ENCODE measurements around the gene ERI3.

ERI3 gene

DNA sequence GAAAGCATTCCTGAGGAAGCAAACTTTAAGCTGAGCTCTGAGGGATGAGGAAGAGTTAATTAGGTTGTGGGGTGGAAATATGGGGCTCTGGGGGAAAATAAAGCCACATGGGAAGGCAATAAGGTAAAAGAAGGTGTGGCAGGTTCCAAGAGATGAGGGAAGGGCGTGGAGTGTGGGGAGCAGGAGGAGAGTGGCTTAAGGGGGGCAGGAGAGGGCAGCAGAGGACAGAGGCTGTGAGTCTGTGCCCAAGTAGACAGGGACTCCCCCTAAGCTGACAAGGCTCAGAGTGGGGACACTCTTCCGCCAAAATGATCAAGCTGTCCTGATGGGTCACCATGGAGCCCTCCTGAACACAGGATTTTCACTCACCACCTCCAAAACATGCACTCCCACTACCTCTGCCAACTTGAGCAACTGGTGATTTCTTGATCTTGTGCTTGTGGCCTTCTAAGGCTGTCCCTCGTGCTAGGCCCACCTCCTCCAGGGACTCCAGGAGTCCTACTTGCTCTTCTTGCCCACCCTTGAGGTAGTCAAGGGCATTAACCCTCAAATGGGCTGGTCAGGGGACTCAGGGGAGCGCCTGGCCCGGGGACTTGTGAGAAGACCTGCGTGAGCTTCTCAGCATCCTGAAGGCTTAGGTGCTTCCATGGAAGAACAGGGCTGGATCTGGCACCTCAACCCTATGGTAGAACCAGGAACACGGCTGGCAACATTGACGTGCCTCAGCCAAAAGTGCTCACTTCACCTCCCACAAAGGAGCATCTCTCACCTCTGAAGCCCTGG lies 118.4 kb downstream of the ERI3 start:
- no peak for DNase-seq (ENCODE audit: low spot score)

DNA sequence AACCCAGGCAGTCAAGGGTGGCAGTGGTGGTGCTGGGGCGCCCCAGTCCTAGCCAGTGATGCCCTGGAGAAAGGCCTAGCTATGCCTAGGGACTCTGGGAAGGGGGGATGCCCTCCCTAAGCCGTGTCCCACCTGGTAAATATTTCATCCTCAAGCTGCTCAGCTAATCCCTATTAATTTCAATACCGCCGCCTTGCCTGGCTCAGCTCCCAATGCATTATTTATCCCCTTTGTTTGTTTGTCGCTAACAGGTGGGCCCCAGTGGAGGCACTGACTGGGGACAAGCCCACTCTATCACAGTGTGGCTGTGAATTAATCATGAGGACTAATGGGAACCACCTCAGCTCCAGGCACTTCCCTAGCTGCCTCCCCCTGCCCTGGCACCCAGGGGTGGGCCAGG lies 119.2 kb downstream of the ERI3 start:
- DNase-seq (ENCODE audit: low spot score) = no peak

DNA sequence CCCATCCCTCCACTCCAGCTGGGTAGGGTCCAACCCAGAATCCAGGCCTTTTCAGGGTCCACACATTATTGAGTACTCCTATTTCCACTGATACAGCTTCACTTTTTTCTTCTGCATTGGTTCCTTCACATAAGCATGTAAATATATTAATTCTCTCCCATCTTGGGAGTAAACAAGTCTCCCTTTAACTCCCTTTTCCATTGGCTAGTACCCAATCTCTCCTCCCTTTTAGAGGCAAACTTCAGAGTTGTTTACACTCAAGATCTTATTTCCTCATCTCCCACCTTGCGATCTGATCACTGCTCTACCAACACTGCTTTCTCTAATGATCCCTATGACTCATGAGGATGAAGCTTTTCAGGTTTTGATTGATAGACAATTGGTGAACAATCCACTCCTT lies 121.5 kb downstream of the ERI3 start:
- DNase-seq (ENCODE audit: low spot score) = no peak

DNA sequence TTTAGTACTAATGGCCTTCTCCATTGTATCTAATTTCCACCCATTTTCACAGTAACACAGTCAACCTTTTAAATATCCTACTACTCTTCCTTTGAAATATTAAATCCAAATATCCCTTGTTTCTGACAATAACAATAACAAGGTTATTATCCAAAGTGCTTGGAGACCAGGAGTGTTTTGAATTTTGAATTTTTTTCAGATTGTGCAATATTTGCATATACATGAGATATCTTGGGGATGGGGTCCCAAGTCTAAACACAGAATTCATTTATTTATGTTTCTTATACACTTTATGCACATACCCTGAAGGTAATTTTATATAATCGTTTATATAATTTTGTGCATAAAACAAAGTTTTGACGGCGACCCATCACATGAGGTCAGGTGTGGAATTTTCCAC lies 124.3 kb downstream of the ERI3 start:
- no peak for DNase-seq (ENCODE audit: low spot score)

DNA sequence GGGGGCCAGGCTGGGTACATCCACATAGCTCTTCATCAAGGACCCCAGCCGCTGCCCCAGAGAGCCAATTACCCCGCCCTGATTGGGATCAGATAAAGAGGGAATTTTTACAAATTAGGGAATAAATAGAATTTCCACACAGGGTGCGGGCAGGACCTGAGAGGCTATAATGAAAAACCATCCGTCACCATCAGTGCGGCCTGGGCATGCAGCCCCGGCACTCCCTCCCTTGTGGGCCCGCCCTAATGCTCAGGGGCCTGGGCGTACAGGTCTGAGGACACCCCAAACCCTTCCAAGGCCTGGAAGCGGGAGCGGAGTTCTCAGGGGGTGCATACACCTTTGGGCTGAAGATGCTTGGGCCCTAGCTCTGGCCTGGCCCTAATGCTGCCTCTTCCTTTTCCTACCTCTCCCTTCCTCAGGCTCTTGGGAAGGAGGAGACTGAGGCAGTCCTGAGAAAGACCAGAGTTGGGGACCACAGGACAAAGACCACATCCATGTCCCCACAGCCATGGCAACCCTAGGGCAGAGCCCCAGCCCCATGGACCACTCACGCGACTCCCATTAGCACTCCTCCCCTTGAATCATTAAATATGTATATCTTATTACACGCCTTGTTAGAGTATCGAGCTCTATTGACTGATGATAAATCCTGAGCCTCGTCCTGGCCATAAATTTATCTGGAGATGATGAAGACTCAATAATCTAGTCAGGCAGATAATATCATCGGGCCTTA lies 125.5 kb downstream of the ERI3 start:
- no peak for DNase-seq (ENCODE audit: low spot score)

DNA sequence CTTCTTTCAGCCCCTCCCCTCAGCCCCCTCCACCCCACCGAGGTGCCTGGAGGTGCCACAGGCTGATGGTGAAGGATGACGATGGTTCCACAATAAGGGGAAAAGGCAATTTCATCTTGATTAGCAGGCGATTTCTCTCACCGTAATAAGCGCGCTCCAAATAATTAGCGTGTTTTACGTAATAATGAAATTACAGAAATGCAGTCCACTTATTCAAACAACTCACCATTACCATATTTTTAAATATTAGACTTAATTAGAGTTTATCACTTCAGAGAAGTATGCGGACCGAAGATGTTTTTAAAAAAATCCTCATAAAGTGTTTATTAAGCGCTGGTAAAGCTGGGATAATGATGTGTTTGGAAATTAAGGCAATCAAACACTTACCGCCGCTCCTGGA lies 126.8 kb downstream of the ERI3 start:
- DNase-seq (ENCODE audit: low spot score) = no peak

DNA sequence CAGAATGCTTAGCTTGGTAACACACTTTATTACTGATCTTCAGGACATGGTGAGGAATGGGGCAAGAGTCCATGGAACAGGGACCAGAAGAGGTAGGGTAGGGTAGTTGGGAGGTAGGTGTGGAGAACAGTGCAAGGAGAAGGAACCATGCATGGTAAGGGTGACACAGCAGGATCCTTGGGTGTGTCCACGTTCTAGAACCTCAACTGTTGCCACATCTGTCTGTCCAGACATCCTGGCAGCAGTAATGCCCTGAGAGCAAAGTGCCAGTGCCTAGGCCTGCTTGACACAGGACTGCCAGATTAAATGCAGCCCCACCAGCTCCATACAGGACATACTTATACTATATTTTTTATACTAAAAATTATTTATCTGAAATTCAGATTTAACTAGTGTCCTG lies 127.8 kb downstream of the ERI3 start:
- no peak for DNase-seq (ENCODE audit: low spot score)

DNA sequence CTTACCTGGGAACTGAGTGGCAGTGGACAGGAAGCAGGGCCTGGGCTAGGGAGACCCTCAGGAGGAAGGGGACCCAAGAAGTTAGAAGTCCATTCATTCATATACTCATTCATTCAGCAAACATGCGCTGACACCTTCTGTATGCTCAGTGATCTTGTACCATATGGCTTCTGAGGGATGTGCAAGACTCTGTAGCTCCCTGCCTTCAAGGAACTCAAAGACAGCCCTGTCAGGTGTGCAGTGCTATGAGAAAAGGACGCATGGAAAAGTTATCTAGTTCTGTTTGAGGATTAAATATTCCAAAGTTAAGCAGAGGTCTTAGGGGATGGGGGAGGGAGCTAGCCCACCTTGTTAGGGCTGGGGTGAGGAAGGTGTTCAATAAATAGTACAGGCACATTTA lies 129.3 kb downstream of the ERI3 start:
- no peak for DNase-seq (ENCODE audit: low spot score)

DNA sequence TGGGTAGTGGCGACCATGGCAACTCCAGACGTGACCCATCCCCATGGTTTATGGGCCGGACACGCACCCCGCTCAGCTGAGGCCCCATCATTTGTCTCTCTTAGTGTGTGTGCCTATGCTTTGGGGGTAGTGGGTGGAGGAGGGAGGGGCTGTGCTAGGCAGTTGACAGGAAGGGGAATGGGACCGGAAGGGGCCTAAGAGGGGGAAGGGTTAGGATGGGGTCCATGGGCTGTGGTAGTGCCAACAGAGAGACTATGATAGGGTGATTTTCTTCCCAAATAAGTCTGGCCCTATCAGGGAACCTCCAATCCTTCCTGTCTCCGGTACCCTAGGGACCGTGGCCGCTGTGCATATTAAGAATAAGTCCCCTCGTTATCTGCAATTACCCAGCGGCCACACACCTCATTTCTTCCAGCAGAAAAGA lies 131.9 kb downstream of the ERI3 start:
- no peak for DNase-seq (ENCODE audit: low spot score)

DNA sequence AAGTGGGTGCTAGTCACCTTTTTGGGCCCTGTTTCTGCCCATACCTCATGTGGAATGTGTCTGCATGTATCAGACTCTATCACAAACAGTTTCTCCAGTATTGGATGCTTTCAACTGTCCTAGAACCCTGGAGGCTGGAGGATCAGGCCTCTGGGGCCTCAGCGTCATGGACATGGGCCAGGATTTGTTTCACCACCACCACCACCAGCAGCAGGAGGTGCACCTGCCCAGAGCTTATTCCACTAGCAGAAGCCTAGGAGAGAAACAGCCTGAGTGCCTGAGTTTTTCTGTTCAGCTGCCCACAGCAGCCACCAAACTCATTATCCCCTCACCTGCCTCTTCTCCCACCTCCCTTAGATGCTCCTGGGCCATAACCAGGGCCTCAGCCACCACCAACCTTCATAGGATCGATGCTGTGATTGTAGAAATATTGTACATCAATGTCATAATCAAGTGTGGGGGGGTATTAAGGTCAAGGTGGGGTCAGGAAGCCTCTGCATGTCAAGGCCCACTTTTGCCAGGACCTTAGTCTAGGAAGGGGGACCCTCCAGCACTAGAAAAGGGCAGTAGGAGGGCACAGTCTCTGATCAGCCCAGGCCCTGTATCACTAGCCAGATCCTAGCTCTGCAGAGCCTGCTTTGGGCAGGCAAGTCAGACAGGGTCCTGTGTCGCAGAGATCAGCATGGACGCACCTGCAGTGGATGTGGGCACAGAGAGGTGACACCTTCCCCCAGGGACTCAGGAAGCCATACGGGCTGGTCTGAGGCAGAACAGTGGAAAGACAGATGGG lies 132.5 kb downstream of the ERI3 start:
- DNase-seq (ENCODE audit: low spot score) = no peak

DNA sequence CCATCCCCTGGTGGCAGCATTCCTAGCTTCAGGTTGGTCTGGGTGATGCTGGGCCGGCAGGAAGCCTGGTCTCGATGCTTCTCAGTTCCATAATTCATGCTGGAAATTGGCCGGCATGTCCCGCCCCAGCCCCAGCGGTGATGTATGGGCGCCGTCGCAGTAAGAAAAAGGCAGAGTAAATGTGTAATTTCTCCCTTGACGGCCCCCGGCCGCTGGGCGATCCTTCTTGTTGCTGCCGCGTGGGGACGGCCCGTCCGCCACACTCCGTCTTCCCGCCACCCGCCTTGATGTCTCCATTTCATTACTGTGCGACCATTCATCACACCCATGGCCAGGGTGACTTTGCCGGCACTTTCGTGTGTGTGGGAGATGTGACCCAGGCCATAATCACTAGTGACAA lies 133.3 kb downstream of the ERI3 start:
- DNase-seq (ENCODE audit: low spot score) = no peak

DNA sequence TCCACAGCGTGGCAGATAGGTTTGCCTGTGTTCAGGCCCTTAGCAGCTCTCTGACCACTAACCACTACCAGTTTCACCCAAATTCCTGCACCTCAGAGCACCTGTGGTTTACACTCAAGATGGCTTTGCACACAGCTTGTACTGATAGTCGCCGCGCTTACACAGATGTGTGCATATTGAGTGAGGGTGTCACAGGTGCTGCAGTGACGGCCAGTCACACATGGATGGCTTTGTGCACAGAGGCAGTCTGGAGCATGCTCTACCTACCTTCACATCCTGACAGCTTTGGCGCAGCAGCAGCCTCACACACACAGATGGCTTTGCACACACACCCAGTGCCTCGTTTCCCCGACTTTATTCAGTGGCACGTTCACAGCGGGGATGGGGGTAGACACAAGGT lies 134.3 kb downstream of the ERI3 start:
- DNase-seq (ENCODE audit: low spot score) = no peak

DNA sequence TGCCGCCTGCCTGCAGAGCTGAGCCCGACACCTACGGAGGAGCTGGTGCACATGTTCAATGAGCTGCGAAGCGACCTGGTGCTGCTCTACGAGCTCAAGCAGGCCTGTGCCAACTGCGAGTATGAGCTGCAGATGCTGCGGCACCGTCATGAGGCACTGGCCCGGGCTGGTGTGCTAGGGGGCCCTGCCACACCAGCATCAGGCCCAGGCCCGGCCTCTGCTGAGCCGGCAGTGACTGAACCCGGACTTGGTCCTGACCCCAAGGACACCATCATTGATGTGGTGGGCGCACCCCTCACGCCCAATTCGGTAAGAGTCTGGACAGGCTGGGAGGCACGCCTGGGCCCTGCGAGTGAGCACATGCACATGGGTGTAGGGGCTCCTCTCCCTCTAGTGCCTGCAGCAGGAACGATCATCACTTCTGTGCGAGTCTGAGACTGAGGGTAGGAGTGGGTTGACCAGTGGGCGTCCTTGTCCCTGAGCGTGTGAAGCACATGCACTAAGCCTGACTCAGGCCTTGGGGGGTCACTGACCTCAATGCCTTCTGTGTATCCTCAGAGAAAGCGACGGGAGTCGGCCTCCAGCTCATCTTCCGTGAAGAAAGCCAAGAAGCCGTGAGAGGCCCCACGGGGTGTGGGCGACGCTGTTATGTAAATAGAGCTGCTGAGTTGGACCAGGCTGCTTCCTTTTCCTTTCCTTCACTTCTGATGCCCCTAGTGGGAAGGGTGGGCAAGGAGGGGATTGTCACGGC lies 134.9 kb downstream of the ERI3 start:
- DNase-seq (ENCODE audit: low spot score) = no peak

DNA sequence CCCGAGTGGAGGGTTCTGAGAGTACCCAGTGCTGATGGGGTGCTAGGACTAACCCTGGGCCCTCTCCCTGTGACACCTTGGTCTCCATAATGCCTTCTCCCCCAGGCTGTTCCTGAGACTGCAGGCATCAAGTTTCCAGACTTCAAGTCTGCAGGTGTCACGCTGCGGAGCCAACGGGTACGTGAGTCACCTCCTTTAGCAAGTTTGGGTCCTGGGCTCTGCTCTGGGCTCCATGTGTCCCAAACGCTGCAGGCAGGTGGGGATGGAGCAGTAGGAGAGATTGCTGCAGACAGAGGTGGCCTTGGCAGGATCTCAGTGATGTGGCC lies 135.8 kb downstream of the ERI3 start:
- DNase-seq (ENCODE audit: low spot score) = no peak

DNA sequence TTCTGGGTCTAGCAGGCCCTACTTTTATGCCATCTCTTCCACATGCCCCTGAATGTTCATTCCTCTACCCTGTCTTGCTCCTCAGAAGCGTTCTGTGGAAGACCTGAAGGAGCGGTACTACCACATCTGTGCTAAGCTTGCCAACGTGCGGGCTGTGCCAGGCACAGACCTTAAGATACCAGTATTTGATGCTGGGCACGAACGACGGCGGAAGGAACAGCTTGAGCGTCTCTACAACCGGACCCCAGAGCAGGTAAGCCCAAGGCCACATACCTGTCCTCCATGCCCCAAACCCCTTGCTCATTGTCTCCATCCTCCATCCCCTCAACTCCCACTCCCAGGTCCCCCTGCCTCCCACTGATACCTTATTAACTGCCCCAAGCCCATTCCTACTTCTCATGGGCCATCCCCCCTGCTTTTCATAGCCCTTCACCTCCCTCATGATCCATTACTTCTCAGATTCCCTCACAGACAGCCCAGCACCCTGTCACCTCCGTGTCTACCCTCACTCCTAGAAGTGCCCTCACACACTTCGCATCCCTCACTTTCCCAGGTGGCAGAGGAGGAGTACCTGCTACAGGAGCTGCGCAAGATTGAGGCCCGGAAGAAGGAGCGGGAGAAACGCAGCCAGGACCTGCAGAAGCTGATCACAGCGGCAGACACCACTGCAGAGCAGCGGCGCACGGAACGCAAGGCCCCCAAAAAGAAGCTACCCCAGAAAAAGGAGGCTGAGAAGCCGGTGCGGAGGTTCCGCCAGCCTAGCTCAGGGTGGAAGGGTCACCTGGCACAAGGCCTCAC lies 136.4 kb downstream of the ERI3 start:
- no peak for DNase-seq (ENCODE audit: low spot score)

DNA sequence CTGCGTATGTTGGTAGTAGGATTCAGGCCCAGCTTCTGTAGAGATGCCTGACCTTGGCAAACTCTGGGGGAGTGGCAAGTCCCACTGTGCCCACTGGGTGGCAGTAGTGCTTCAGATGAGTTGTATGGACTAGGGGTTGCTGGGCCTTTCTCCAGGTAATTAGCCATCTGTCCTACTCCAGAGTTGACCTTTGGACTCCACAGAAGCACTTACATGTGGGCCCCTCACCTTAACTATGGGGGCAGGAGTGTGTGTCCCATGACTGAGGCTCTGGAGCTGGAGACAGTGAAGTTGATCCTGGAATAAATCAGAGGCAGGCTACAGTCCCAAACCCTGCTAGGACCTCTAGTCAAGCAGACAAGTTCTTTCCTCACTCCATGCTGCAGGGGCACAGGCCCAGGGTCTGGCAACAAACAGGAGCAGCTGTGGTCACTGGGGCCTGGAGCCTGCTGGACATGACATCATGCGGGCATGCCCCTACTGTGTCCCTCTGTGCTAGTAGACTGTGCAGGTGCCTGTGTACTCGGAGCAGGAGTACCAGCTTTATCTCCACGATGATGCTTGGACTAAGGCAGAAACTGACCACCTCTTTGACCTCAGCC lies 137.1 kb downstream of the ERI3 start:
- DNase-seq (ENCODE audit: low spot score) = peak; percentile 84

DNA sequence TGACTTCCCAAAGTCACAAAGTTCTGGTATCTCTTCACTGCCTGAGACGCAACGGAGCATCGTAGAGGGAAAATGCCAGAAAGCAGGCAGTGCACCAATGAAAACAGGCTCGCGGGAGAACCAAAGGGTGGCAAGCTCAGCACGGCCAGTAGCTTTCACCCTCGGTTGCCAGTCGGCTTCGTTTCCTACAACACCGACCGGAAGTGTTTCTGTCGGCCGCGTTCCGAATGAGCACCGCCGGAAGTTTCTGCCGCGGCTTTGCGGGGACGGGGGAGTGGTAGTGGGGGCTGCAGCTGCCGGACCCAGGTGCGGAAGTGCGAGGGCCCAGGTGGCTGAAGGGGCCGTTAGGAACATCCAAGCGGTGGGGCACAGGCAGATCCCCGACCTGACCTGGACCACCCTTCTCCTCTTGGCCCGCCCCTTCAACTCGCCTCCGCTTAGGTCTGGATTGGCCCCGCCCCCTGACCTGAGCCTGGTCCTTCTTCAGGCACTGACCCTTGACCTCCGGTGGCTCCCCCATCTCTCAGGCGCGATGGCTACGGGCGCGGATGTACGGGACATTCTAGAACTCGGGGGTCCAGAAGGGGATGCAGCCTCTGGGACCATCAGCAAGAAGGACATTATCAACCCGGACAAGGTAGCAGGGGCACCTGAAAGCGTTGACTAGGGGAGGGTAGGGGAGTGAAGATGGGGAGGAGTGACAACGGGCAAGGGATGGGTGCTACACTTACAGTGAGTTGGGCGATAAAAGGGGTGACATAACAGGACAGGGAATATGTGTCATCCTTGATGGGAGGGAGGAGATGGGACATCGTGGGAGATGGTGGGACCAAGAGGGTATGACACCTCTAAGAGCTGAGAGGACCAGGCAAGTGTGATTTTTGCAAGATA lies 141.6 kb downstream of the ERI3 start, which contains the start of gene DMAP1:
DMAP1 (plus strand) TSS at position 250 of the 891 bp plus-strand sequence; CDS start at position 533, 283 bp downstream.
- peak; percentile 92 for DNase-seq (ENCODE audit: low spot score)

DNA sequence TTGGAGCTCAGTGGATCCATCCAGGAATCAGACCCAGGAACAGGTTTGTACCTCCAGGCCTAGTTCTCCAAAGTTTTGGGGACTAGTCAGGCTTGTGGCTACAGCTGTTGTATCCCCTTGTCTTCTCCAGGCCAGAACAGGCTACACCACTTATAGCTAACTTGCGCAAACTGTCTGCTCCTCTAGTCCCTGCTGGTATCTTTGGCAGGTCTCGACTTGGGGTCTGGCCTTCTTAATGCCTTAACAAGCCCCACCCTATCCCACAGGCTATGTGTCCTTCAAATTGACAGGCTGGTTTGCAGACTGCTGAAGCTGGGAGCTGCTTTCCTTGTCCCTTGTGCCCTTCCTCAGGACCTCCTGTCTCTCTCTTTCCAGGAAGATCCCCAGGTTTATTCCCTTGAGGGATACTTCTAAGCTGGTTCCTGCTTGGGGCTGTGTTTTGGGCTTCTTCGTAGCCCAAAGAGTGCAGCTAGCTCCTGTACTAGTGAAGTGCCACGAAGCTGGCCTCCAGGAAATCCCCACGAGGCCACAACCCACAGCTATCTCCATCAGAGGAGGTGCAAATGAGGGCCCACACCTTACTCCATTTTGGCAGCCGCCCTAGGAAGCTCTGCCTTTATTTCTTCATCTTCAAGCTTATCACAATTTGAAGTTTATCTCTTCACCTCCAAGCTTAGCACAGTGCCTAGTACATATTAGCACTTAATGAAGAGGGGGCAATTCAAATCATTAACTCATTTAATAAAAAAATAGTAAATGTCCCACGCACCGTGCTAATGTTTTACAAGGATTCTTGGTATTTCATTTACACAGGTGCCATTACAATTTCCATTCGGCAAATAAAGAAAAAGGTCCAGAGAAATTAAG lies 142.5 kb downstream of the ERI3 start:
- DNase-seq (ENCODE audit: low spot score) = no peak

DNA sequence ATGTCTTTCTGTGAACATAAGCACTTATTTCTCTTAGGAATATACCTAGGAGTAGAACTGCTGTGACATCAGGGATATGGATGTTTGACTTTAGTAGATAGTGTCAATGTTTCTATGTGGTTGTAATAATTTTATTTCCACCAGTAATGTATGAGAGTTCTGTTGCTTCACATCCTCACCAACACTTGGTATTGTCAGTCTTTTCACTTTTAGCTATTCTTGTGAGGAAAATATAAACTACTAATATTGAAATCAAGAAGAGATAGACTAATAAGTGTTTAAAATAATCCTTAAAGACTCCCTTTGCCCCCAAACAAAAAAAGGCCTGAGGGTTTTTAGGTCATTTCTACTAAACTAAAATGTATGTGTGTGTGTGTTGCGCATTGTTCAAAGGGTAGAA lies 144.5 kb downstream of the ERI3 start:
- no peak for DNase-seq (ENCODE audit: low spot score)

Measured in Ammon's horn (tissue), 1 donor.